GM21515 (cell line): ENCODE measurements around the gene KCNJ15.

ENCODE experiments used
- ATAC-seq: cut with Tn5 transposase; IDR thresholded peaks from one replicate; pipeline ENCODE4 v1.9.1; 2021; ENCODE audit not compliant: unreplicated experiment

KCNJ15 gene

GRCh38 chr21:38325216-38325615, 68.4 kb downstream of the KCNJ15 start:
- ATAC-seq, result no peak

- ATAC-seq, result no peak
These were observed 69.1 kb downstream of the KCNJ15 start for GRCh38 chr21:38325731-38326420.

GRCh38 chr21:38326429-38326828, 69.6 kb downstream of the KCNJ15 start:
- no peak for ATAC-seq

GRCh38 chr21:38326899-38327298, 70.1 kb downstream of the KCNJ15 start:
- ATAC-seq, result no peak

GRCh38 chr21:38327984-38328383, 71.2 kb downstream of the KCNJ15 start:
- no peak for ATAC-seq

GRCh38 chr21:38329162-38329561, 72.4 kb downstream of the KCNJ15 start:
- no peak for ATAC-seq

GRCh38 chr21:38330666-38331065, 73.9 kb downstream of the KCNJ15 start:
- ATAC-seq, result no peak

- no peak for ATAC-seq
These were observed 76.8 kb downstream of the KCNJ15 start for GRCh38 chr21:38333301-38334272.

GRCh38 chr21:38334866-38335265, 78.1 kb downstream of the KCNJ15 start:
- ATAC-seq, result no peak

- ATAC-seq, result no peak
These were observed 81.0 kb downstream of the KCNJ15 start for GRCh38 chr21:38337793-38338192.

- ATAC-seq, result no peak
These were observed 83.3 kb downstream of the KCNJ15 start for GRCh38 chr21:38340131-38340530.

- no peak for ATAC-seq
These were observed 84.8 kb downstream of the KCNJ15 start for GRCh38 chr21:38341546-38342012.

GRCh38 chr21:38342739-38343138, 85.9 kb downstream of the KCNJ15 start:
- ATAC-seq, result no peak

- ATAC-seq, result no peak
These were observed 86.9 kb downstream of the KCNJ15 start for GRCh38 chr21:38343691-38344090.

- no peak for ATAC-seq
These were observed 89.5 kb downstream of the KCNJ15 start for GRCh38 chr21:38346286-38346685.

GRCh38 chr21:38349111-38349746, 92.4 kb downstream of the KCNJ15 start:
- ATAC-seq, result no peak

- ATAC-seq, result no peak
These were observed 93.2 kb downstream of the KCNJ15 start for GRCh38 chr21:38349977-38350376.

GRCh38 chr21:38350684-38351083, 93.9 kb downstream of the KCNJ15 start:
- ATAC-seq, result no peak

GRCh38 chr21:38351176-38351959, 94.6 kb downstream of the KCNJ15 start:
- ATAC-seq, result no peak

GRCh38 chr21:38351961-38352521, 95.2 kb downstream of the KCNJ15 start:
- no peak for ATAC-seq
